Measurements from ENCODE around the gene LPP. TPM values are rescaled to one million over a fixed set of nuclear protein-coding genes. Genes with fewer than 3 reads are reported as not detected.

Gene LPP
- total RNA-seq, 1 donor from 2014 or later = 222 TPM

- Histone ChIP-seq H3K4me3 (ENCODE audit: insufficient read depth, low read depth, low read length) (no peak overlapping the region), H2AFZ (ENCODE audit: low read depth, low read length) (no peak overlapping the region), H3K4me2 (ENCODE audit: low read length) (no peak overlapping the region), H3K79me2 (ENCODE audit: insufficient read depth, low read length) (peaks cover 10% of the 10 kb centered on the region), H3K36me3 (ENCODE audit: insufficient read depth, low read length) (no peaks in the 10 kb centered on the region), H3K9ac (ENCODE audit: low read length) (no peak overlapping the region), H3K9me3 (ENCODE audit: insufficient read depth, low read depth, low read length) (no peaks in the 10 kb centered on the region), H4K20me1 (ENCODE audit: insufficient read depth, low read length) (peaks cover 27% of the 10 kb centered on the region), H3K27me3 (ENCODE audit: insufficient read depth, low read length) (no peaks in the 10 kb centered on the region), H3K4me1 (ENCODE audit: insufficient read depth, low read length) (peaks cover 9% of the 10 kb centered on the region), H3K27ac (ENCODE audit: low read depth, low read length) (no peak overlapping the region)
- H3K27me3 Mint-ChIP-seq (ENCODE audit: low read depth, unreplicated experiment) = no peaks in the 10 kb centered on the region
- DNase-seq (ENCODE audit: low read depth) (peak; percentile 57), FAIRE-seq (peak; percentile 68)
- no peak for TF ChIP-seq EZH2 (IDR thresholded peaks at IDR 0.05; ENCODE audit: insufficient read depth, low read length)
- TF ChIP-seq CTCF (IDR thresholded peaks at IDR 0.05; ENCODE audit: insufficient read depth, low read depth, low read length) = no peak
- no peak overlapping the region for H3K4me3 Mint-ChIP-seq (ENCODE audit: unreplicated experiment)
- peaks cover 34% of the 10 kb centered on the region for H3K4me1 Mint-ChIP-seq (ENCODE audit: low read depth, unreplicated experiment)
- peaks cover 2% of the 10 kb centered on the region for H3K36me3 Mint-ChIP-seq (ENCODE audit: low read depth, unreplicated experiment)
- H3K27ac Mint-ChIP-seq (ENCODE audit: unreplicated experiment) = peak overlapping the region; percentile 13
- no peaks in the 10 kb centered on the region for H3K9me3 Mint-ChIP-seq (ENCODE audit: unreplicated experiment)
These were observed 700.8 kb downstream of the LPP start for GRCh38 chr3:188854772-188855149.

GRCh38 chr3:188855675-188856074, 701.7 kb downstream of the LPP start:
- H4K20me1 ChIP-seq (ENCODE audit: insufficient read depth, low read length) = peaks cover 27% of the 10 kb centered on the region
- peak overlapping the region; percentile 16 for H3K27ac Mint-ChIP-seq (ENCODE audit: unreplicated experiment)
- no peak overlapping the region for H3K9ac ChIP-seq (ENCODE audit: low read length)
- no peaks in the 10 kb centered on the region for H3K27me3 ChIP-seq (ENCODE audit: insufficient read depth, low read length)
- no peak for TF ChIP-seq CTCF (IDR thresholded peaks at IDR 0.05; ENCODE audit: insufficient read depth, low read depth, low read length)
- no peak for TF ChIP-seq EZH2 (IDR thresholded peaks at IDR 0.05; ENCODE audit: insufficient read depth, low read length)
- DNase-seq (ENCODE audit: low read depth) = no peak
- H3K9me3 Mint-ChIP-seq (ENCODE audit: unreplicated experiment) = no peaks in the 10 kb centered on the region
- H3K4me2 ChIP-seq (ENCODE audit: low read length) = no peak overlapping the region
- H3K4me3 ChIP-seq (ENCODE audit: insufficient read depth, low read depth, low read length) = no peak overlapping the region
- no peak overlapping the region for H2AFZ ChIP-seq (ENCODE audit: low read depth, low read length)
- H3K79me2 ChIP-seq (ENCODE audit: insufficient read depth, low read length) = peaks cover 10% of the 10 kb centered on the region
- no peak overlapping the region for H3K4me3 Mint-ChIP-seq (ENCODE audit: unreplicated experiment)
- H3K27me3 Mint-ChIP-seq (ENCODE audit: low read depth, unreplicated experiment) = no peaks in the 10 kb centered on the region
- no peak overlapping the region for H3K27ac ChIP-seq (ENCODE audit: low read depth, low read length)
- H3K36me3 ChIP-seq (ENCODE audit: insufficient read depth, low read length) = no peaks in the 10 kb centered on the region
- H3K4me1 Mint-ChIP-seq (ENCODE audit: low read depth, unreplicated experiment) = peaks cover 34% of the 10 kb centered on the region
- H3K4me1 ChIP-seq (ENCODE audit: insufficient read depth, low read length) = peaks cover 9% of the 10 kb centered on the region
- H3K9me3 ChIP-seq (ENCODE audit: insufficient read depth, low read depth, low read length) = no peaks in the 10 kb centered on the region
- H3K36me3 Mint-ChIP-seq (ENCODE audit: low read depth, unreplicated experiment) = peaks cover 2% of the 10 kb centered on the region
- FAIRE-seq = peak; percentile 26

- H3K4me2 ChIP-seq (ENCODE audit: low read length) = no peak overlapping the region
- no peak overlapping the region for H3K9ac ChIP-seq (ENCODE audit: low read length)
- H3K79me2 ChIP-seq (ENCODE audit: insufficient read depth, low read length) = no peaks in the 10 kb centered on the region
- H3K4me3 ChIP-seq (ENCODE audit: insufficient read depth, low read depth, low read length) = no peak overlapping the region
- H3K36me3 Mint-ChIP-seq (ENCODE audit: low read depth, unreplicated experiment) = no peaks in the 10 kb centered on the region
- TF ChIP-seq CTCF (IDR thresholded peaks at IDR 0.05; ENCODE audit: insufficient read depth, low read depth, low read length) (no peak), EZH2 (IDR thresholded peaks at IDR 0.05; ENCODE audit: insufficient read depth, low read length) (no peak)
- no peak overlapping the region for H2AFZ ChIP-seq (ENCODE audit: low read depth, low read length)
- H4K20me1 ChIP-seq (ENCODE audit: insufficient read depth, low read length) = peaks cover 26% of the 10 kb centered on the region
- no peaks in the 10 kb centered on the region for H3K9me3 Mint-ChIP-seq (ENCODE audit: unreplicated experiment)
- H3K4me1 Mint-ChIP-seq (ENCODE audit: low read depth, unreplicated experiment) = peaks cover 32% of the 10 kb centered on the region
- no peak overlapping the region for H3K4me3 Mint-ChIP-seq (ENCODE audit: unreplicated experiment)
- H3K27me3 ChIP-seq (ENCODE audit: insufficient read depth, low read length) = no peaks in the 10 kb centered on the region
- H3K36me3 ChIP-seq (ENCODE audit: insufficient read depth, low read length) = no peaks in the 10 kb centered on the region
- H3K9me3 ChIP-seq (ENCODE audit: insufficient read depth, low read depth, low read length) = no peaks in the 10 kb centered on the region
- H3K27ac ChIP-seq (ENCODE audit: low read depth, low read length) = no peak overlapping the region
- DNase-seq (ENCODE audit: low read depth) = peak; percentile 42
- no peak for FAIRE-seq
- H3K4me1 ChIP-seq (ENCODE audit: insufficient read depth, low read length) = peaks cover 8% of the 10 kb centered on the region
- no peaks in the 10 kb centered on the region for H3K27me3 Mint-ChIP-seq (ENCODE audit: low read depth, unreplicated experiment)
- no peak overlapping the region for H3K27ac Mint-ChIP-seq (ENCODE audit: unreplicated experiment)
These were observed 706.2 kb downstream of the LPP start for GRCh38 chr3:188860147-188860546.
